HG02943 (cell line): ENCODE data around the gene TAF13.
"Not testable (repeated sequence)": the region's sequence is repeated elsewhere in the genome, so short reads cannot be mapped to it uniquely, and the experiment has no call there.

Experiments used
- ATAC-seq: cut with Tn5 transposase; IDR thresholded peaks from one replicate; pipeline ENCODE4 v1.9.1; 2021; ENCODE audit warnings: mild to moderate bottlenecking, low read depth, moderate library complexity; ENCODE audit not compliant: unreplicated experiment

TAF13 gene

DNA sequence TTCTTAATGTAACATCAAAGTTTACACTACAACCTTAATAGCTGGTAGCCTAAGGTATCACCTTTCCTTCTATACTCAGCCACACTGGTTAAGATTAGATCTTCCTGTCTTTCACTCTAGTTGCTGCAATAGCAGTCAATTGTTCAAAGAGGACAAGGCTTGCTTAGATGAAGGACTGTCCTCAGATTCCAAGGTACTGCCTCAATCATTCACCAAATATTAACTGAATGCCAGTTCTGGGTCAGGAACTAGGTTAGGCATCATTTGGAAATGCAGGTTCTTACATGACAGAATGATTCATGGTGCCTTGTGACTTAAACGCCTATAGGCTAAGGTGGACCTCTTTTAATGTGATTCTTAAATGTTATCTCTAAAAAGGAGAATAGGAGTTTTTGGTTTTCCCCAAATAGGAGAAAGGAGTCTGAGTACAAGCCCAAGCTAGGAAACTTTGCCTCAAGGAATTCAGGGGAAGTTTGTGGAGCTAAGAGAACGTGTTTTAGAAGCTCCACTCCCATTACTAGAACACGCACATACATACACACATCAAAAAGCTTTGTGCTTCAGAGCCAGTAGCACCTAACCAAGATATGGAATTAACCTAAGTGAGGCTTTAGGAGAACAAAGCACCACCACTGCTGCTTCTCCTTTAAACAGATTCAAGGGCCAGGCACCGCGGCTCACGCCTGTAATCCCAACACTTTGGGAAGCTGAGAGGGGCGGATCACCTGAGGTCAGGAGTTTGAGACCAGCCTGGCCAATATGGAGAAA lies 25.4 kb downstream of the TAF13 start:
- no peak for ATAC-seq

DNA sequence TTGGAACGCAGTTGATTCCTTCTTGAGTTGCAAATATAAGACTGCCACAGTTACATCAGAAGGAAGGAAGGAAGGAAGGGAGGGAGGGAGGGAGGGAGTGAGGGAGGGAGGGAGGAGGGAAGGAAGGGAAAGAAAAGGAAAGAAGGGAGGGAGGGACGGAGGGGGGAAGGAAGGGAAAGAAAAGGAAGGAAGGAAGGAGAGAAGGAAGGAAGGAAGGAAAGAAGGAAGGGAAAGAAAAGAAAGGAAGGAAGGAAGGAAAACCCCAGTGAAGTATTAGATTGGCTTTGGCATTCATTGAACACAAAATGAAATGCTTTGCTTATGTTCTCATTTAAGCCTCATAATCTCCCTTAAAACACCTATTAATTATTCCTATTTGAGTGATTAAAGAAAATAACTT lies 27.5 kb downstream of the TAF13 start:
- no peak for ATAC-seq

DNA sequence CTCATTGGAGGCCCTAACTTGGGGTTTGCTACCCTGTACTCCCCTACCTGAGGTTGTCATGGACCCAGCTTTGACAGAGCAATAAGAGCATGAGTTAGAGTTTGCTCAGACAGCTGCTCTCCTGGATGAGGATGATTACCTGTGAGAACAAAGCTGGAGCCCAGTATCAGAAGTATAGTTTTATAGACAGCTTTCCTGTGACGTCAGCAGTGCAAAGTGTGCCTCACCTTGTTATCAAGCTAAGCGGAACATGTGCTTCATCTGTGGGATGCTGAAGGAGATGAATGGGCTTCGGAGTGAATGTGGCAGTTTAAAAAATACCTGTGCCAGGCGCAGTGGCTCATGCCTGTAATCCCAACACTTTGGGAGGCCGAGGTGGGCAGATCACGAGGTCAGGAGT lies 28.5 kb downstream of the TAF13 start:
- no peak for ATAC-seq

DNA sequence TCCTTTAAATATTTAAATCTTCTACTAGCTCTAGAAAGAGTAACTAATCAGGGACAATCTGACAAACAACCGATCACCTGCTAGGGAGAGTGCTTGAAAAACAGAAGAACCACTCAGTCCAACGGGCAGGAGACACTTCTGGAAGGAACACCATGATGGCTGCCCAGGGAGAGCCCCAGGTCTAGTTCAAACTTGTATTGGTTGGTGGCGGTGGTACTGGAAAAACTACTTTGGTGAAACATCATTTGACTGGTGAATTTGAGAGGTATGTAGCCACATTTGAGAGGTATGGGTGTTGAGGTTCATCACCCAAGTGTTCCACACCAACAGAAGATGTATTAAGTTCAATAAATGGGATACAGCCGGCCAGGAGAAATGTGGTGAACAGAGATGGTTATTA lies 29.1 kb downstream of the TAF13 start:
- ATAC-seq: no peak

DNA sequence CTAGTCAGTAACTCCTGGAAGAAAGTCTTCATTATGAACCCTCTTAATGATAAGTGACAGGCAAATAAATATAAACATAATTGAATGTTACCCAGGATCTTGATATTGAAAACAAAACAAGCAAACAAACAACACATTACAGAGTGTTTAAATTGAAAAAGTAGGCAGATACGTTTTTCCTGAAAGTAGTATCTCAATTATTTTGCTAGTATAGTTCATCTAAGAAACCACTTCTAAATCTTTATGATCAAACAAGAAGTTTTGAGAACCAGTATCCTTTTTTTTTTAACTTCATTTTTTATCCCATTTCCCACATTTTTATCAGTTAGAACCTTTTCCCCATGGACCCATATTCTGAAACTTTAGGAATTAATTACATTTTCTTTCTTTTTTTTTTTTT lies 30.2 kb downstream of the TAF13 start:
- ATAC-seq: no peak

GRCh38 chr1:109041621-109042468 lies 34.0 kb downstream of the TAF13 start, which contains the start of gene WDR47:
Gene WDR47, minus strand, starts transcription at chr1:109042102. Its CDS starts 18,590 bp downstream, at chr1:109023512.
- ATAC-seq: peak; percentile 92

- ATAC-seq: peak; percentile 33
These were observed 34.7 kb downstream of the TAF13 start for GRCh38 chr1:109040989-109041620.

GRCh38 chr1:109040627-109040988 lies 35.2 kb downstream of the TAF13 start:
- ATAC-seq: no peak

DNA sequence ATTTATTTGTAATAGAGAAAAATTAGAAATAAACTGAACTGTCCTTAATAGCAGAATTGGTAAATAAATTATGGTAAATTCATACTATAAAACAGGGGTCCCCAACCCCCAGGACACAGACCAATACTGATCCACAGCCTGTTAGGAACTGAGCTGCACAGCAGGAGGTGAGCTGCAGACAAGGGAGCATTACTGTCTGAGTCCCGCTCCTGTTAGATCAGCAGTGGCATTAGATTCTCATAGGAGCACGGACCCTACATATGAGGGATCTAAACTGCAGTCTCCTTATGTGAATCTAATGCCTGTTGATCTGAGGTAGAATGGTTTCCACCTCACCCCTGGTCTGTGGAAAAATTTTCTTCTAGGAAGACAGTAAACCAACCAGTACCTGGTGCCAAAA lies 41.4 kb downstream of the TAF13 start:
- ATAC-seq: no peak

- ATAC-seq: not testable (repeated sequence)
These were observed 46.3 kb downstream of the TAF13 start for GRCh38 chr1:109029493-109029892.

DNA sequence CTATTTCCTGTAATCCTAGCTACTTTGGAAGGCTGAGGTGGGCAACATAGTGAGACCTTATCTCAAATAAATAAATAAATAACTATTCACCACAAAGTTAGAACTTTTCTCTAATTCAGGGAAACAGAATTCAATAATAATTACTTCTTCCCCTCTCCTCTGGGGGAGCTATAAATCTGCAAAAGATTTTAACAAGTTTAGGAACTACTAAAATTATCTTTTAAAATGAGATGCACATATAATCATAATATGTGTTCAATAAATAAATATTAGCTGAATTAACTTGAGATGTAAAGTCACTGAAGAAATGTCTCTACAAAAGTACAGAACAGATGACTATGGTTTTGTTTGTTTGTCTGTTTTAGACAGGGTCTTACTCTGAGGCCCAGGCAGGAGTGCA lies 48.0 kb downstream of the TAF13 start:
- ATAC-seq: no peak

- no peak for ATAC-seq
These were observed 50.1 kb downstream of the TAF13 start for GRCh38 chr1:109025694-109026093.

DNA sequence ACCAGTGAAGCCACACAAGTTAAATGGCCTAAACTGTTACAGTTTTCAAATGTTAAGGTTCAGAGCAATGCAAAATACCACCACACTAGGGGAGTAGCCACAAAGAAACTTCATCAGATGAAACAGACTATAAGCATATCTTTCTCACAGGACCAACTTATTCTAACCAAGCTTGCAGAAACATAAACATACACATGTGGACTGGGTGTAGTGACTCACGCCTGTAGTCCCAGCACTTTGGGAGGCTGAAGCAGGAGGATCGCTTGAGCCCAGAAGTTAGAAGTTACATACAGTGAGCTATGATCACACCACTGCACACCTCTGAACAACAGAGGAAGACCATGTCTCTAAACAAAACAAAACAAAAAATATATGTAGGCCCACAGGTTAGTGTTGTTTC lies 51.2 kb downstream of the TAF13 start:
- no peak for ATAC-seq

DNA sequence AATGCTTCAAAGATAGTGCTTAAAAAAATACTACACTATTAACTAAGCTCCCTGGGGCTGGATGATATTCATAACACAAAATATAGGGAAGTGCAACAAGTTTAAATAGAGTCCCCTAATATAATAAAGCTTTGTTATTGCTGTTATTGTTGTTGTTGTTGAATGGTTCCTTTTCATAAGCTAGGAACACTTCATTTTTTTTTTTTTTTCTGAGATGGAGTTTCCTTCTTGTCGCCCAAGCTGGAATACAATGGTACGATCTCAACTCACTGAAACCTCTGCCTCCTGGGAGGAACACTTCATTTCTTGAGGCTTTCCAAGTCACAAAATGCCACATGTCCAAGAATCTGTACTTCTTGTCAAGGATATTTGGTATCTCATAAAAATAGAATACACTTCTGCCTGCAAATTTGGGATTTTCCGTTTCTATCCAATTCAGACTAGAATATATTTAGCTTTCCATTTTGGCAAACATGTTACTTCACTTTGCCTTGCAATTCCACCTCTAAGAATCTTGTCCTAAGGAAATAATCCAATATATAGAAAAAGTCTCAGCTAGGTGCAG lies 55.0 kb downstream of the TAF13 start:
- ATAC-seq: no peak

GRCh38 chr1:109017719-109018118 lies 58.1 kb downstream of the TAF13 start:
- ATAC-seq: not testable (repeated sequence)

GRCh38 chr1:109017134-109017533 lies 58.7 kb downstream of the TAF13 start:
- ATAC-seq: no peak
